Measurements from ENCODE around the gene CRACDL.

The CRACDL gene

GRCh38 chr2:98924038-98924830 is 11.8 kb downstream of the CRACDL start:
- DNase-seq, result no peak

DNA sequence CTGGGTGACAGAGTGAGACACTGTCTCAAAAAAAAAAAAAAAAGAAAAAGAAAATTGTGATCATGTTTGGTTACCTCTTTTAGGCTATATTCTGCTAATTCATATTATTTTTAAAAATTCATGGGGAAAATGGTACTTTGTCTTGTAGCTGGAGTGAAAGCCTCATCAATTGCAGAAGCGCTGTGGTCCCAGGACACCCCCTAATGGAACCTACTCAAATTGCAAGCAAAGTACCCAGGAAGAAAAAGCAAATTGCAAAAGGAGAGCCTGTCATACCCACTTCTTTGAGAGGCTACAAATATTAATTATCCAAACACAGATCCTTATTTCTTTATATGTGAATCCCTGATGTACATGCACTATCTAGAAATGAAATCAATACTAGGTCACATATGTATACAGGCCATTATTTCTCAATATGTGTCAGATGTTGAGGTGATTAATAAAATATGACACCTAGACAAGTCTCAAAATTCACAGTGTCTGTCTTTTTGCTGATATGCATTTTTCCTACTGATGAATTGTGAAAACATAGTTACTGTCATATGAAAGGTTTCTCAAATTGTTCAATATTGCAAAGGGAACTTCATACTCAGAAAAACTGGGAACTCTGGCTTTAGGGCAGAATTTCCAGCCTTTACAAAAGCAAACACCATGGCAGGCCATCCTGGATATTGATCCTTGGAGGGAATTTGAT is 12.6 kb downstream of the CRACDL start:
- DNase-seq, result no peak

GRCh38 chr2:98921062-98921461 is 15.0 kb downstream of the CRACDL start:
- DNase-seq, result no peak

- no peak for DNase-seq
These were observed 19.0 kb downstream of the CRACDL start for GRCh38 chr2:98917031-98917471.

DNA sequence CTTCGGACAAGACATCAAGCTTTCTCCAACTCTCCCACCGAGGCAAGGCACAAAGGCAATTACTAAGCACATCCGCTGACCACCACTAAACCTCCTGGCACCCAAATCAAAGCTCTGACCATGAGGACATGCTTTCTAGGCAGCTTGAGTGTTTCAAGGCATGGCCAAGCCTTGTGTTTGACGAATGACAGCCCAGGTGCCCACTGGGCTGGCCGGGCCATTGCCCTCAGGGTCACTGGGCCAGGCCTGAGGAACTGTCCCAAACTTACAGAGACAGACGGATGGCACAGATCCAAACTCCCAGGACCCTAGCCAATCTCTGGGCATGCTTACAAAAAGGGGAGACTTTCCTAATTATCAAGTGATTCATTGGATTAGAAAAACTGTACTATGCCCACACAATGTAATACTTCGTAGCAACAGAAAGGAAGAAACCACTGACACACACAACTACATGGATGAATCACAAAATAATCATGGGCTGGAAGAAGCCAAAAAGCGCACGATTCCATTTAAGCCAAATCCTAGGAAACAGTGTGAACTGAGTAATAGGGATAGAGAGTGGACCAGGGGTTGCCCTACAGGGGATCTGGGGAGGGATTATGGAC is 20.2 kb downstream of the CRACDL start:
- DNase-seq, result no peak

DNA sequence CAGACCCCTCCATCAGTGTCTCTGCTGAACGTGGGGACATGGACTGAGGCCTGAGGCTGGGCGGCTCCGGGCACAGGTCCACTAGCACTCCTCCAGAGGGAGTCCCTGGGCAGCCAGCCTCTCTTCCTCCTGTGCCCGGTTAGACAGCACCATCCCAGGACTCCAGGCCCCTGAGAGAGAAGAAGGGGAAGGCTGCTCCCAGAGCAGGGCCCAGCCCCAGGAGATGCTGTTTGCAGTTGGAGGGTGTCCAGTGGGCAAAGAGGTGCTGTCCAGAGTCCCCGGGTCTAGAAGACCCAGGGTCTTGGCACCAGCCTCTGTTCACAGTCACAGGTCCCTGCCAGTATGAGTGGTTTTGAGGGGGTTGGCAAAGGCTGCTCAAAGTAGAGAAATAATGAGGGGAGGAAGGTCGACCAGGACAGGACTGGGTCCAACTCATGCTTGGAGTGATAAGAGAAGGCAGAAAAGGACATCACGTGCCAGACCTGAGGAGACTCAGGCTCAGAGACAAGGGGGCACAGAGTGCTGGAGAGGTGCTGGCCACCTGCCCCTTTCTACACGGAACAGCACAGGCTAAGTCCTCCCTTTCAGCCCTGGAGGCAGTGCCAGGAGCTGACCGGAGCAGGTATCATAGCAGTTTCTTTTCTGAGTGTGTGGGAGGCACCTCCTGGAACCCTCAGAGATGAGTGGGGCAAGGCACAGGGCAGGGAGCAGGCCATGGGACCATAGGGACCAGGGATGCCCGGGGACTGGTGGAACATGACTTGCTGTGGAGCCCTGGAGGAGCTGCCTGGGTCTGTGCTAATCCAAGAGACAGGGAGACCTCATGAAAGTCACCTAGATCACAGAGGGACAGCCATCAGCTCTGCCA is 21.1 kb downstream of the CRACDL start:
- no peak for DNase-seq

DNA sequence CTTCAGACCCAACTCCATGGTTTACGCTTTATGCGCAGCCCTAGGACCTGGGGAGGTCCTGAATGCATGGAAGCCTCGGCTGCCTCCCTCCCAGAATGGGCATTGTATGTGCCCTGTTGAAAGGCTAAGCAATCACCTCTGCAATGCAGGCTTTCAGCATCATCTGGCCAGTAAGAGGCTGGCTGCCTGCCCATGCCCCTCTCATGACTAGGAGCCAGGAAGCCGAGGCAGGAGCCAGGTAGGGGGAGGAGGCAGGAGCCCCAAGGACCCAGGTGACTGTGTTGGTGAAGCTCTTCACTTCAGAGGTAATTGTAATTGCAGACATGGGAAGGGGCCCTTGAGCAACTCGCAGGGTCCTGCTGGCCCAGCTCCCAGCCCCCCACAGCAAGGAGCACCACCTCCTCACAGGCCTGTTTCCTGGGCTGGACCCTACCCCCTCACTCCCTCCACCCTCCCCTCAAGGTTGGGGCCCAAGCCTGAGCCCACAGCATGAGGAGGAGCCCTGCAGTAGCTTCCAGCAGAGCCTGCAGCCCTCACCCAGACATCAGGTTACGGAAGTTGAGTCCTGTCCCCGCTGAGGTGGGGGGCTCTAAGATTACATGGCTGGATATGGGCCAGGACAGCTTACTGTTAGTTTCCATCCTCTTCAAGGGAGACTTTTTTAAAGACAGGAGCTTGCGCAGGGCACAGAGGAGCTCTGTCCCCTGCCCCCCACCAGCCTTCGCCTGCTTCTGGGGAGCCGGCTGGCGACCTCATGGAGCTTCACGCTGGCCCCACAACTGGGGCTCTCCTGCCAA is 21.9 kb downstream of the CRACDL start:
- no peak for DNase-seq

DNA sequence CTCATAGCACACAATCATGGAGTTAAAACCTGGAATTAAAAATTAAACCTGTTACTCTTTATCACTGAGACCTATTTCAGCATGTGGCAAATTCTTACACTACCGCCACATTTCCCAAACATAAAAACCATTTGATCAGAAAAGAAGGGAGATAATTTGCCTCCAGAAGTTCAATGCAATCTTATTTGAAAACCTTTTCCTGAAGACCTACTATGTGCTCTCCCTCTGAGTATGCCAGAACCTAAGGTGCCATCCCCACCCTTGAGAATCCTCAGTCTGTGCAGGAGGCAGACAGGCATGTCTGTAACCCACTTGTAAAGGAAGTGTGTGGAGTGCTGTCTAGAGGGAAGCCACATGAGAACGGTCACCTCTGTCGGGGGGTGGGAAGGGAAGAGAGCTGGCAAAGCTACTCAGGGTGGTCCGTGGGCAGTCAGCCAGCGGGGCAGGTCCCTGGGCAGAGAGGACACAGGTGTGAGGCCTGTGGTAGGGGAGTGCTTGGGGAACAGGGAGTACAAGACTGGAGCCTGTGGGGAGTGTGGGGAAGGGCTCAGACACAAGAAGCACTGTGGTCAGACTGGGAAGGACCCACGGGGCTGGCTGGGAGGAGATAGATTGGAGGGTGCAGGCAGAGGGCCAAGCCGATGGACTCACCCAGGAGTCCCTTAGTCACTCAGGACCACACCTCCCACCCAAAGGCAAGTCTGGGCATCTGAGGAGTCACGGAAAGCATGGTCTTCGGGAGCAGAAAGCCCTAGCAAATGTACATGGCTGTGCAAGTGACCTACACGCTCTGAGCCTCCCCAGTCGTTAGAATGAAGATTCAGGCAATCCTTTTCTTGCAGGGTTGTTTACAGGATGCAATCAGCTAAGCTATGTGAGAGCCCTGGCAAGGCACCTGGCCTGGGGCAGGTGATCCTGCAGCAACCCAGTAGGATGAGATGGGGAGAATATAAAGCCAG is 22.8 kb downstream of the CRACDL start:
- no peak for DNase-seq

GRCh38 chr2:98912221-98912851 is 23.7 kb downstream of the CRACDL start:
- no peak for DNase-seq

DNA sequence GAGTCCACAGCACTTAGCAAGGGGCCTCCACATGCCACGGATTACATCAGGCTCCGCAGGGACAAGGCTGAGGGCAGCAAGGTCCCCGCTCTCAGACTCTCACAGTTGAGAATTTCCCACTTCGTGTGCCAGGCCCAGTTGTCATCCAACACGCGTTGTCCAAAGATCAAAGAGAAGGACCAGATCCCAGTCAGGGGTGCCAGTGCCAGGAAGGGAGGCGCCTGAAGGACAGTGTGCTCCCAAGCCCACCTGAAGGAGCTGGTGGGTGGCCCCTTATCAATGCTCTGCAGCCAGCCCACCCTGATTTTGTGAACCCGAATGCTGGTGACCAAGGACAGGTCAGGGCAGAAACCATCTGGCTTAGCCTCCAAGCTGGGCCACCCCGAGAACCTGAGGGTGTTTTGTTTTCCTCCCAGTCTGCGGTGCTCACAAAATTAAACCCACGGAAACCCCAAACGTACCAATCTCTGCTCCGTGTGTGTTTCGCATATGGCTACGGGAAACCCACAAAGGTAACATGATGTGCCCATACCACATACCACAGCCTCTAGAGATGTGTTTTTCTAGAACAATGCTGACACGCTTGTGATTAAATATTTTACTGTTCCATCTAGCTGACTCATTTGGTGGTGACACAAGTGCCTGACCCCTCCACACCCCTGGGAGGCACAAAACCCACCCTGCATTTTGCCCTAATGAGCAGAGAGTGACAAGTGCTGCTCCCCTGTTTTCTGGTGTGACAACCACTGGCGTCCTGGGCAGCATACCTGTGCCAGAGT is 24.5 kb downstream of the CRACDL start:
- DNase-seq, result no peak

DNA sequence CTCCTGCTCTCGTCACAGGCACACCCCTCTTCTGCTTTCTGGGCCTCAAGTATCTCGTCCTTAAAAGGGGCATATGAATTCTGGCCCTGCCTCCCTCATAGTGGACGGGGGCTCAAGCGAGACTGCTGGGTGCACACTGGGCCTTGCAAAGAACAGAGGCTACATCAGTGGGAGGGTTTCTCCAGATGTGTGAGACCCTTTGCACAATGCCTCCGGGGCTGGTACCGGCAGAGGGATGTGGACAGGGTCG is 25.0 kb downstream of the CRACDL start:
- DNase-seq, result no peak

DNA sequence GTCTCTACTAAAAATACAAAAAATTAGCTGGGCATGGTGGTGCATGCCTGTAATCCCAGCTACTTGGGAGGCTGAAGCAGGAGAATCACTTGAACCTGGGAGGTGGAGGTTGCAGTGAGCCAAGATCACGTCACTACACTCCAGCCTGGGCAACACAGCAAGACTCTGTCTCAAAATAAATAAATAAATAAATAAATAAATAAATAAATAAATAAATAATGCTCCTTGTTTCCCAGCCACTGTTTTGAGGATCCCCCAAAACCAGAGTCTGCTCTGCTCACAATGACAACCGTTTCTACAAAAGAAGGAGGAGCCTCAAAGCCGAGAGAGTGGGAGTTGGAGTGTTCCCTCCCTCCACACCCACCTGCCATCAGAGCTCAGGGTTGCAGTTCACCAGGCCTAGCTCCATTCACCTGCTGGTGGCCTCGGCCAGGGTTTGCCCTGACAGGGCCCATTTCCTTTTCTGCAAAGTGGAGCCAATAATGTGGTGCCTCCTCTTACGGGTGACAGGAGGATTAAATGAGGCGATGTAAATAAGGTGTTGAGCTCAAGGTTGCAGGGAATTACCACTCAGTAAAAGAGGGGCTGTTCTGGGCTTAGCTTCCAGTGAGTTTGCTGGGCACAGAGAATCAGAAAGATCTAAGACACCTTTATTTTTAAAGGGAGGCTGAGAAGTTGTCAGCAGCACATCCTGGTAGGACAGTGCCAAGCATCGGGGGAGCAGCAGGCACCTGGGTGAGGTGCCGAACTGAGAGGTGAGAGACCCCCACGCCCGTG is 25.5 kb downstream of the CRACDL start:
- DNase-seq, result no peak

DNA sequence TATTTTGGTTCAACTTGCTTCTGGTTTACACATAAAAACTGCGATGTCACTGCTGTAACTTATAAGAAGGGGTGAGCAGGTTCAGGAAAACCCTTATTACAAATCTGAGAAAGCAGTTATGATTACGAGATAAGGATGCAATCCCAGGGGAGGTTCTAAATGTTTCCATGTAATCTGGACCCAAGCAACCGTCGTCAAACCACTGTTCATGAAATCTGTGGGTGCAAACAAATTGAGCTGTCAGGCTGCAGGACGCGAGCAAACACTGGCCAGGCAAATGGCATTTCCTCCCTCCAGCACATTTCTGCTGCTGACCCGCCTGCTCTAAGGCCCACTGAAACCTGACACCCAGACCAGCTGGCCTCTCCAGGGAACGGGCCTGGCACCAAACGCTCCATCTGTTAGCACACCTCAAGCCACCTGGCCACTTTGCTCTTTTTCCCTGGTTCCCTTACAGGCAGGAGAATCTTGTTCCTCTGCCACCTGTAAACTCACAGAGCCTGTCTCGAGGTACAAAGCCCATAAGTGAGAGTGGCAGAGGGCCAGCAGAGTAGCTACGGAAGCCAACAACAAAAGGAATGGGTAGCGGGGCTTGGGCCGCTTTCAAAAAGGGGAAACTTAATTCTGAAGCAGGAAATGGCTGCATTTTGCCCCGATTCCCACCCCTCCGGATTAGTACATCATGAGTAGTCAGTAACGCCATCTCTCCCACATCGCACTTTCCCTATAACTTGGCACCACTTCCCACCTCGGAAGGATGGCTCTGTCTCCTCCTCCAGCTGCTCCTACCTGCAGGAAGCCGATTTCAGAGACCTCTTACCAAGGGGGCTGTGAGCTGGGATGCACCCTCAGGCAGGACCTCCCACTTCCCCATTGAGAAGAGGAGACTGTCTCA is 26.5 kb downstream of the CRACDL start:
- DNase-seq, result no peak

GRCh38 chr2:98908931-98909316 is 27.1 kb downstream of the CRACDL start:
- no peak for DNase-seq

DNA sequence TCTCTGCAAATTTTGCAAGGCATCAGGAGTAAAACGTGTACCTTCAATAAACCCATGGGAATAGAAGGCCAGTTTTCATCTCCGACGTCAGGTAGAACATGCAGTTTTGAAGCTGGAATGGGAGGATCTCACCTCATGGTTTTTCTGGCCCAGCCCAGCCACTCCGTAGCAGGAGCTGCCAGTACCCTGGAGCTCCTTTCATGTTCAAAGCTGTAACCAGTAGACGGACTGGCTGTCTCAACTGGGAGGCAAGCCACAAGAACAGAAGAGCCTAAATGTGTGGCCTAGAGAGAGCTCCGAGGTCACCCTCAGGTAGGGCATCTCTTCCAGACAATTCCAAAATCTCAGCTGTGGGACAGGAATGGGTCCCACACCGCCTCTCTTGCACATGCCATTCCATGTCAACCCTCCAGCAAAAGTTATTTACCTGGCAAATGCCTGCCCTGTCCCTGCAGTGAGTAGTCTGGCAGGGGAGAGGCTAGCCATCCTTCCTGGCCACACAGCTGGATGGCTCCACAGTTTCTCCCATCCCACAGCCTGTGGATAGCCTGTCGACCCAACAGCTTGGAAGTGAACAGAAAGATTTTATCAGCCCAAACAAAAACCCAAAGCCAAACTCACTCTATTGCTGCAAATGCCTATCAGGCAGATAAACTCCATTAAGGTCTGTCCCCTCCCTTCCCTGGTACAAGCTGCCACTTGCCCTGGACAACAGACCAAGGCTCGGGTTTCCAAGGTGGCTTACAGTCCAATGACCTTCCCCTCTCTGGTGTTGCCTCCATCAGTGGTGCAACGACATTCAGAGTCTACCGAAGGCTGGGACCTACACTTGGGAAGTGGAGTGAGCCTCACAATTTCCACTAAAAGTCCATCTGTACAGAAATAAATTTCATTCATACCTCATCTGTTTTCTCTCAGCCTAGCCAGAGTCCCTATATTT is 27.8 kb downstream of the CRACDL start:
- DNase-seq, result no peak

GRCh38 chr2:98907385-98907784 is 28.6 kb downstream of the CRACDL start:
- no peak for DNase-seq
